ENCODE measurements around the gene ANTXR1.

Gene ANTXR1

DNA sequence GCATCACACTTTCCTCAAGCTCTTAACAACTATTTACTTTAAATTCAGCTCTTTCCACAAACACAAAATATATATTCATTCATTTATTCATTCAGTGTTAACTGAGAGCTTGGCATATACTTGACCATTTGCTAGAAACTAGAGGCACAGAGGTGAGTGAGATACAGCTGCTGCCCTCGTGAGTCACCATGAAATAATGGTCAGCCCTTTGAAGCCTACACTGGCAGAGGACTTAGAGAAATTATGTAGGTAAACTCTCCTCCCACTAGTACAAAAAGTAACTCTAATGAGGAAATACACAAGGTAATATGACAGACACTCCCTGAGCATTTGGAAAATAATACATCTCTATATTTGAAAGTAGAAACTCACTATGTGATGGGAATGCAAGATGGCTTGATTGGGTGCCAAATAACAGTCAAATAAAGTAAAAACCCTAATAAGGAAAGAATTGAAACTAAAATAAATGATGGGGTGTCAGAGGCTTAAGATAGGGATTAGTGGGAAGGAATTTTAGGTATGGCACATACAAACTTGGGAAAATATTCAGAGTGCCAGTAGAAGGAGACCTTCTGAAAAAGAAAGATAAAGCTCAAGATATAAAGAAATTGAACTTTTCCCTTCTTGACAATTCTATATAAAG lies 61.1 kb downstream of the ANTXR1 start:
- H3K4me3 ChIP-seq (IDR thresholded peaks at IDR 0.05; ENCODE audit: insufficient read depth, low read depth, low read length) = no peak overlapping the region
- H3K4me2 ChIP-seq = no peak overlapping the region
- H3K4me1 ChIP-seq (ENCODE audit: low read depth, poor library complexity, severe bottlenecking) = no peaks in the 10 kb centered on the region
- H3K27ac ChIP-seq = no peak overlapping the region
- TF ChIP-seq CTCF (conservative IDR thresholded peaks at IDR 0.05; ENCODE audit: low read depth, low read length) = no peak
- no peak overlapping the region for H3K9ac ChIP-seq
- H3K27me3 ChIP-seq (ENCODE audit: insufficient read depth, low read depth) = no peaks in the 10 kb centered on the region
- no peaks in the 10 kb centered on the region for H3K36me3 ChIP-seq (ENCODE audit: insufficient read depth)
- no peaks in the 10 kb centered on the region for H3K79me2 ChIP-seq (ENCODE audit: insufficient read depth, low read depth)
- no peaks in the 10 kb centered on the region for H4K20me1 ChIP-seq (ENCODE audit: insufficient read depth)
- no peak overlapping the region for H2AFZ ChIP-seq (ENCODE audit: low read depth)

- Histone ChIP-seq H2AFZ (ENCODE audit: low read depth) (no peak overlapping the region), H3K27ac (no peak overlapping the region), H3K9ac (no peak overlapping the region), H3K27me3 (ENCODE audit: insufficient read depth, low read depth) (no peaks in the 10 kb centered on the region), H3K4me3 (IDR thresholded peaks at IDR 0.05; ENCODE audit: insufficient read depth, low read depth, low read length) (no peak overlapping the region), H3K36me3 (ENCODE audit: insufficient read depth) (no peaks in the 10 kb centered on the region), H4K20me1 (ENCODE audit: insufficient read depth) (no peaks in the 10 kb centered on the region), H3K4me2 (no peak overlapping the region), H3K4me1 (ENCODE audit: low read depth, poor library complexity, severe bottlenecking) (no peaks in the 10 kb centered on the region), H3K79me2 (ENCODE audit: insufficient read depth, low read depth) (no peaks in the 10 kb centered on the region)
- TF ChIP-seq CTCF (conservative IDR thresholded peaks at IDR 0.05; ENCODE audit: low read depth, low read length) = no peak
These were observed 61.9 kb downstream of the ANTXR1 start for GRCh38 chr2:69074918-69075317.

- H3K36me3 ChIP-seq (ENCODE audit: insufficient read depth) = no peaks in the 10 kb centered on the region
- H3K27me3 ChIP-seq (ENCODE audit: insufficient read depth, low read depth) = no peaks in the 10 kb centered on the region
- no peaks in the 10 kb centered on the region for H3K79me2 ChIP-seq (ENCODE audit: insufficient read depth, low read depth)
- no peak overlapping the region for H3K4me3 ChIP-seq (IDR thresholded peaks at IDR 0.05; ENCODE audit: insufficient read depth, low read depth, low read length)
- H3K9ac ChIP-seq = no peak overlapping the region
- H2AFZ ChIP-seq (ENCODE audit: low read depth) = no peak overlapping the region
- H3K4me1 ChIP-seq (ENCODE audit: low read depth, poor library complexity, severe bottlenecking) = no peaks in the 10 kb centered on the region
- H3K27ac ChIP-seq = no peak overlapping the region
- H3K4me2 ChIP-seq = no peak overlapping the region
- no peak for TF ChIP-seq CTCF (conservative IDR thresholded peaks at IDR 0.05; ENCODE audit: low read depth, low read length)
- H4K20me1 ChIP-seq (ENCODE audit: insufficient read depth) = no peaks in the 10 kb centered on the region
These were observed 62.5 kb downstream of the ANTXR1 start for GRCh38 chr2:69075486-69075885.

GRCh38 chr2:69076601-69077000 lies 63.6 kb downstream of the ANTXR1 start:
- Histone ChIP-seq H3K4me1 (ENCODE audit: low read depth, poor library complexity, severe bottlenecking) (no peaks in the 10 kb centered on the region), H3K27ac (no peak overlapping the region), H3K4me2 (no peak overlapping the region), H3K36me3 (ENCODE audit: insufficient read depth) (no peaks in the 10 kb centered on the region), H3K27me3 (ENCODE audit: insufficient read depth, low read depth) (no peaks in the 10 kb centered on the region), H4K20me1 (ENCODE audit: insufficient read depth) (no peaks in the 10 kb centered on the region), H3K9ac (no peak overlapping the region), H3K79me2 (ENCODE audit: insufficient read depth, low read depth) (no peaks in the 10 kb centered on the region), H2AFZ (ENCODE audit: low read depth) (no peak overlapping the region), H3K4me3 (IDR thresholded peaks at IDR 0.05; ENCODE audit: insufficient read depth, low read depth, low read length) (no peak overlapping the region)
- no peak for TF ChIP-seq CTCF (conservative IDR thresholded peaks at IDR 0.05; ENCODE audit: low read depth, low read length)

Measured in KMS-11 (cell line).